ENCODE results near the gene ASTN2. TPM values are rescaled to one million over a fixed set of nuclear protein-coding genes. Genes with fewer than 3 reads are reported as not detected.

Gene ASTN2
- polyA plus RNA-seq, 2 of the 4 experiments (the other 2 are of a cell fraction): 5.8 to 11.6 TPM

- TF ChIP-seq ZSCAN20 (CRISPR knock-in tag; IDR thresholded peaks at IDR 0.05) (no peak), FOXS1 (CRISPR knock-in tag; IDR thresholded peaks at IDR 0.05) (no peak), MYC (IDR thresholded peaks at IDR 0.05; ENCODE audit: borderline replicate concordance, low read length) (no peak), ZC3H11A (IDR thresholded peaks at IDR 0.05) (no peak), TP53 (CRISPR knock-in tag; IDR thresholded peaks at IDR 0.05) (no peak), POLR2A (IDR thresholded peaks at IDR 0.05; ENCODE audit: low read length) (no peak), NFE2L2 (conservative IDR thresholded peaks at IDR 0.05; ENCODE audit: low read length) (no peak), FOSB (CRISPR knock-in tag; IDR thresholded peaks at IDR 0.05) (no peak), ELK1 (IDR thresholded peaks at IDR 0.05; ENCODE audit: low read depth, low read length) (no peak), CBX8 (IDR thresholded peaks at IDR 0.05) (no peak), PHF8 (IDR thresholded peaks at IDR 0.05; ENCODE audit: borderline replicate concordance, low read depth) (no peak), HES2 (IDR thresholded peaks at IDR 0.05) (no peak), HDAC2 (IDR thresholded peaks at IDR 0.05) (no peak), RAD21 (conservative IDR thresholded peaks at IDR 0.05 in 1 of 2, IDR thresholded peaks at IDR 0.05 in 1 of 2) (no peak)
- TF ChIP-seq, protein P1, sequence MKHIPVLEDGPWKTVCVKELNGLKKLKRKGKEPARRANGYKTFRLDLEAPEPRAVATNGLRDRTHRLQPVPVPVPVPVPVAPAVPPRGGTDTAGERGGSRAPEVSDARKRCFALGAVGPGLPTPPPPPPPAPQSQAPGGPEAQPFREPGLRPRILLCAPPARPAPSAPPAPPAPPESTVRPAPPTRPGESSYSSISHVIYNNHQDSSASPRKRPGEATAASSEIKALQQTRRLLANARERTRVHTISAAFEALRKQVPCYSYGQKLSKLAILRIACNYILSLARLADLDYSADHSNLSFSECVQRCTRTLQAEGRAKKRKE (CRISPR knock-in tag; IDR thresholded peaks at IDR 0.05; ENCODE audit: low read depth): no peak
- TF ChIP-seq, protein P2, sequence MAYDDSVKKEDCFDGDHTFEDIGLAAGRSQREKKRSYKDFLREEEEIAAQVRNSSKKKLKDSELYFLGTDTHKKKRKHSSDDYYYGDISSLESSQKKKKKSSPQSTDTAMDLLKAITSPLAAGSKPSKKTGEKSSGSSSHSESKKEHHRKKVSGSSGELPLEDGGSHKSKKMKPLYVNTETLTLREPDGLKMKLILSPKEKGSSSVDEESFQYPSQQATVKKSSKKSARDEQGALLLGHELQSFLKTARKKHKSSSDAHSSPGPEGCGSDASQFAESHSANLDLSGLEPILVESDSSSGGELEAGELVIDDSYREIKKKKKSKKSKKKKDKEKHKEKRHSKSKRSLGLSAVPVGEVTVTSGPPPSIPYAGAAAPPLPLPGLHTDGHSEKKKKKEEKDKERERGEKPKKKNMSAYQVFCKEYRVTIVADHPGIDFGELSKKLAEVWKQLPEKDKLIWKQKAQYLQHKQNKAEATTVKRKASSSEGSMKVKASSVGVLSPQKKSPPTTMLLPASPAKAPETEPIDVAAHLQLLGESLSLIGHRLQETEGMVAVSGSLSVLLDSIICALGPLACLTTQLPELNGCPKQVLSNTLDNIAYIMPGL (CRISPR knock-in tag; IDR thresholded peaks at IDR 0.05; ENCODE audit: borderline replicate concordance): no peak
- TF ChIP-seq, protein P3, sequence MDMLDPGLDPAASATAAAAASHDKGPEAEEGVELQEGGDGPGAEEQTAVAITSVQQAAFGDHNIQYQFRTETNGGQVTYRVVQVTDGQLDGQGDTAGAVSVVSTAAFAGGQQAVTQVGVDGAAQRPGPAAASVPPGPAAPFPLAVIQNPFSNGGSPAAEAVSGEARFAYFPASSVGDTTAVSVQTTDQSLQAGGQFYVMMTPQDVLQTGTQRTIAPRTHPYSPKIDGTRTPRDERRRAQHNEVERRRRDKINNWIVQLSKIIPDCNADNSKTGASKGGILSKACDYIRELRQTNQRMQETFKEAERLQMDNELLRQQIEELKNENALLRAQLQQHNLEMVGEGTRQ (IDR thresholded peaks at IDR 0.05): no peak
- TF ChIP-seq, protein P4, sequence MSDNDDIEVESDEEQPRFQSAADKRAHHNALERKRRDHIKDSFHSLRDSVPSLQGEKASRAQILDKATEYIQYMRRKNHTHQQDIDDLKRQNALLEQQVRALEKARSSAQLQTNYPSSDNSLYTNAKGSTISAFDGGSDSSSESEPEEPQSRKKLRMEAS (IDR thresholded peaks at IDR 0.05): no peak
- 69% methylated on average over 11 of the region's 11 CpGs for whole genome bisulfite sequencing (ENCODE audit: missing lambda C conversion rate)
- FAIRE-seq (no peak), ATAC-seq (no peak), DNase-seq (ENCODE audit: low read depth in 1 of 2, low spot score in 1 of 2) (no peak)
- ChIA-PET POLR2A (no interaction called here), CTCF (no interaction called here)
- H3K4me3 ChIP-seq: no peak overlapping the region
- no peaks in the 10 kb centered on the region for H3K4me1 ChIP-seq
- H3K27ac ChIP-seq: no peak overlapping the region
- no peaks in the 10 kb centered on the region for H3K9me3 ChIP-seq
- no peak overlapping the region for H3K4me2 ChIP-seq
These were observed 450.6 kb downstream of the ASTN2 start for GRCh38 chr9:116964258-116964657.

GRCh38 chr9:116959809-116960208 is 455.0 kb downstream of the ASTN2 start:
- POLR2A ChIA-PET: no interaction called here
- Histone ChIP-seq H3K4me1 (no peaks in the 10 kb centered on the region), H3K27ac (no peak overlapping the region), H3K4me3 (no peak overlapping the region), H3K9me3 (no peaks in the 10 kb centered on the region), H3K4me2 (no peak overlapping the region)
- TF ChIP-seq POLR2A (IDR thresholded peaks at IDR 0.05; ENCODE audit: low read length) (no peak), RARB (CRISPR knock-in tag; IDR thresholded peaks at IDR 0.05) (no peak), CTCF (IDR thresholded peaks at IDR 0.05) (no peak), HES2 (IDR thresholded peaks at IDR 0.05) (no peak), HOXB13 (CRISPR knock-in tag; IDR thresholded peaks at IDR 0.05; ENCODE audit: low read depth) (no peak), MYC (IDR thresholded peaks at IDR 0.05; ENCODE audit: borderline replicate concordance, low read length) (no peak), CBX2 (IDR thresholded peaks at IDR 0.05; ENCODE audit: borderline replicate concordance, low read depth) (no peak), ESRRA (IDR thresholded peaks at IDR 0.05; ENCODE audit: borderline replicate concordance, low read length) (no peak), RAD21 (conservative IDR thresholded peaks at IDR 0.05 in 1 of 2, IDR thresholded peaks at IDR 0.05 in 1 of 2) (no peak)
- TF ChIP-seq, protein P5, sequence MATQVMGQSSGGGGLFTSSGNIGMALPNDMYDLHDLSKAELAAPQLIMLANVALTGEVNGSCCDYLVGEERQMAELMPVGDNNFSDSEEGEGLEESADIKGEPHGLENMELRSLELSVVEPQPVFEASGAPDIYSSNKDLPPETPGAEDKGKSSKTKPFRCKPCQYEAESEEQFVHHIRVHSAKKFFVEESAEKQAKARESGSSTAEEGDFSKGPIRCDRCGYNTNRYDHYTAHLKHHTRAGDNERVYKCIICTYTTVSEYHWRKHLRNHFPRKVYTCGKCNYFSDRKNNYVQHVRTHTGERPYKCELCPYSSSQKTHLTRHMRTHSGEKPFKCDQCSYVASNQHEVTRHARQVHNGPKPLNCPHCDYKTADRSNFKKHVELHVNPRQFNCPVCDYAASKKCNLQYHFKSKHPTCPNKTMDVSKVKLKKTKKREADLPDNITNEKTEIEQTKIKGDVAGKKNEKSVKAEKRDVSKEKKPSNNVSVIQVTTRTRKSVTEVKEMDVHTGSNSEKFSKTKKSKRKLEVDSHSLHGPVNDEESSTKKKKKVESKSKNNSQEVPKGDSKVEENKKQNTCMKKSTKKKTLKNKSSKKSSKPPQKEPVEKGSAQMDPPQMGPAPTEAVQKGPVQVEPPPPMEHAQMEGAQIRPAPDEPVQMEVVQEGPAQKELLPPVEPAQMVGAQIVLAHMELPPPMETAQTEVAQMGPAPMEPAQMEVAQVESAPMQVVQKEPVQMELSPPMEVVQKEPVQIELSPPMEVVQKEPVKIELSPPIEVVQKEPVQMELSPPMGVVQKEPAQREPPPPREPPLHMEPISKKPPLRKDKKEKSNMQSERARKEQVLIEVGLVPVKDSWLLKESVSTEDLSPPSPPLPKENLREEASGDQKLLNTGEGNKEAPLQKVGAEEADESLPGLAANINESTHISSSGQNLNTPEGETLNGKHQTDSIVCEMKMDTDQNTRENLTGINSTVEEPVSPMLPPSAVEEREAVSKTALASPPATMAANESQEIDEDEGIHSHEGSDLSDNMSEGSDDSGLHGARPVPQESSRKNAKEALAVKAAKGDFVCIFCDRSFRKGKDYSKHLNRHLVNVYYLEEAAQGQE (IDR thresholded peaks at IDR 0.05): no peak
- TF ChIP-seq, protein P1 (CRISPR knock-in tag; IDR thresholded peaks at IDR 0.05; ENCODE audit: low read depth): no peak
- ATAC-seq: peak; percentile 13 to 41; a peak in 2 of 6 replicates
- no peak for FAIRE-seq
- no peak for DNase-seq (ENCODE audit: low read depth in 1 of 2, low spot score in 1 of 2)
- CTCF ChIA-PET: interaction anchor here (0.6 kb wide), 1 partner anchor 286 kb away, joined by 4 read pairs; no protein-coding TSS in a partner anchor
- 47% methylated on average over 16 of the region's 16 CpGs for WGBS (ENCODE audit: missing lambda C conversion rate)
